SK-N-MC (cell line): ENCODE measurements around the gene FDX2.

Source experiments
- DNase-seq: peaks from one replicate; pipeline ENCODE4 v3.0.0-alpha.2; 2011; ENCODE audit warnings: low read depth, low spot score
- H3K27ac ChIP-seq: fragments of 200-600 bp; sonication (generic); 2 replicates; pipeline ENCODE4 v1.5.1; 2016; ENCODE audit warnings: mixed run types
- H3K36me3 ChIP-seq: fragments of 200-600 bp; sonication (generic); 2 replicates; pipeline ENCODE4 v1.6.1; 2017; ENCODE audit warnings: antibody characterized with exemption, low read length, mixed read lengths; ENCODE audit not compliant: insufficient read depth
- H3K4me3 ChIP-seq: fragments of 200-600 bp; sonication (generic); 2 replicates; pipeline ENCODE4 v1.5.1; 2016
- H3K9ac ChIP-seq: fragments of 200-600 bp; sonication (generic); 2 replicates; pipeline ENCODE4 v1.8.0; 2017; ENCODE audit warnings: mixed run types, mixed read lengths; ENCODE audit not compliant: insufficient read length
- H3K9me3 ChIP-seq: fragments of 200-600 bp; sonication (generic); 2 replicates; pipeline ENCODE4 v1.6.1; 2017; ENCODE audit warnings: low read depth, mild to moderate bottlenecking, antibody characterized with exemption, low read length, moderate library complexity, mixed read lengths
- EZH2 ChIP-seq: fragments of 200-600 bp; sonication (generic); IDR thresholded peaks from one replicate; pipeline ENCODE4 v1.6.1; 2017; ENCODE audit warnings: antibody characterized with exemption
- FOXP2 ChIP-seq: optimal IDR thresholded peaks from 2 replicates; pipeline ENCODE3; 2011; ENCODE audit warnings: mild to moderate bottlenecking, moderate library complexity; ENCODE audit not compliant: insufficient read depth; ENCODE audit errors: extremely low read length, control extremely low read depth
- POLR2AphosphoS5 ChIP-seq: IDR thresholded peaks from 2 replicates; pipeline ENCODE4 v1.6.1; 2012; ENCODE audit warnings: mild to moderate bottlenecking, low read depth, low read length, borderline replicate concordance

Gene FDX2

DNA sequence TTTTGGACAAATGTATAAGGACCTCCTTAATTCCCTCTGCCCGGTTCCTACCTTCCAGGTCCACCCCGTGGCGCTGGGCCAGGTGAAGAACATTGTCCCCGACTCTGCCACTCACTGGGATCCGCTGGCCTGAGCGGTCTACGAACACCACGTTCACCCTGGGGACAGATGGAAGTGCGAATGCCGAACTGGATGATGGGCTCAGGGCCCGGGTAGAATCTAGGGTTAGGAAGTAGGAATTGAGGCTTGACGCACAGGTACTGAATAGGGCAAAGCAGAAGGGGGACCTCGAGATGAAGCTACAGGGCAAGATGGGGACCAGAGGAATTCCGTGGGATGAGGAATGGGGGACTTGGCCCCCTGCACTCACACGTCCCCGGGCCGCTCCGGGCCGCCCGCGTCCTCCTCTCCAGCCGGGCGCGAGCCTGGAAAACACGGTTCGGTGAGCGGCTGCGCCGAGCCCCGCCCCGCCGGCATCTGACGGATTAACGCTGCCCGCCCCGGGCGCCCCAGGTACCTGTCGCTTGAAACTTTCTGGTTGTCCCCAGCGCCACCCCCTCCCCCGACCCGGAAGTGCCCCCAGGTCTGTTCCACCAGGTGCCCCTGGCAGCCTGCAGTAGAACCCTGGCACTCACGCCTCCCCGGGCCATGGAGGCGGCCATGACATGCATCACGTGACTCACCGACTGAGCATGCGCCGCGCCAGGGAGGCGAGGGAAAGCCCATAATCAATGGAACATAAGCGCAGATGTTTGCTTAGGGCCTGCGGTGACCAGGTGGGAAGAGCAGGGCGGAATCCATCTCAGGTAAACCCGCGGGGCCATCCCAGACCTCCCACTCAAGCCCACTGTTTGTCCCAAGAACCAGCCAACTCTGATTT lies at the start of gene FDX2:
TSS of gene FDX2 (minus strand) at position 681 of the 880 bp plus-strand sequence. CDS start at position 662, 19 bp downstream.
- no peak for DNase-seq
- TF ChIP-seq POLR2AphosphoS5 (peak; percentile 95), FOXP2 (no peak)
- Histone ChIP-seq H3K9ac (peak within 1 kb of the TSS; percentile 85), H3K27ac (peak within 1 kb of the TSS; percentile 73), H3K36me3 (peaks cover 33% of the 10 kb centered on the region), H3K4me3 (peak within 1 kb of the TSS; percentile 91), H3K9me3 (no peaks in the 10 kb centered on the region)

DNA sequence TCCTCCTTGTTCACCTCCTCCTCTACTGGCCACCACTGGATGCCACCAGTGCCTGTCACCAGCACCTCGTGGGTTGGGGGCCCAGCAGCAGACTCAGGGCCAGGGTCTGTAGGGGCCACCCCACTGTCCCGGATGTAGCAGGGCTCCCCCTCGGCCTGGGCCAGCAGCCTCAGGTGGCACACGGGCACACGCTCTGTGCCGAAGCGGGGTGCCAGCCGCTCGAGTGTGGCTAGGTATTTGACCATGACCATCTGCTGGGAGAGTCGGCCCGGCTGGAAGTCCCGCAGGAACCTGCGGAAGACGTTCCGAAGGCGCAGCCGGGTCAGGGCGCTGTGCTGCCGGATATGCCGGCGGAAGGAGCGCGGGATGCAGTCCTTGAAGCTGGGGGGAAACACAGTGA lies 49.7 kb upstream of the FDX2 start:
- H3K9me3 ChIP-seq = no peaks in the 10 kb centered on the region
- H3K9ac ChIP-seq = no peak overlapping the region
- no peak overlapping the region for H3K27ac ChIP-seq
- TF ChIP-seq EZH2 (no peak), FOXP2 (no peak), POLR2AphosphoS5 (no peak)
- DNase-seq = no peak
- H3K36me3 ChIP-seq = peaks cover 26% of the 10 kb centered on the region; the same call in 1 of the 2 replicates
- H3K4me3 ChIP-seq = no peak overlapping the region

DNA sequence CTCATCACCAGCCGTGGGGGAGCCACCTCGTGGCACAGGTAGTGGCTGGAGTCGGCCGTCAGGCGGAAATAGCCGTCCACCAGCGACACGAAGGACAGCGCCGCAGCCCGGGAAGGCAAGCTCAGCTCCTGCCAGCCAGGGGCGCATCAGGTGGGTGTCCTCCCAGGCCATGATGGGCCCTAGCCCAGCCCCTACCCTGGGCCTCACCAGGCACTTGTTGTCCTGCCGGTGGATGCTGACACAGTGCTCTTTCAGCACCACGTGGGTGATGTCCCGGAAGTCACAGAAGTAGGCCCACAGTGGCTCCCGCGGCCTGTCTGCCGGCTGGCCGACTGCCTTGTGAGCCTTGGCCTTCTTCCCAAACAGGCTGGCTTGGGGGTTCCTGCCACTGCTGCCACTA lies 48.8 kb upstream of the FDX2 start:
- H3K4me3 ChIP-seq = no peak overlapping the region
- peaks cover 26% of the 10 kb centered on the region; the same call in 1 of the 2 replicates for H3K36me3 ChIP-seq
- no peak overlapping the region for H3K9ac ChIP-seq
- no peaks in the 10 kb centered on the region for H3K9me3 ChIP-seq
- TF ChIP-seq FOXP2 (no peak), EZH2 (no peak), POLR2AphosphoS5 (no peak)
- H3K27ac ChIP-seq = no peak overlapping the region
- DNase-seq = no peak

DNA sequence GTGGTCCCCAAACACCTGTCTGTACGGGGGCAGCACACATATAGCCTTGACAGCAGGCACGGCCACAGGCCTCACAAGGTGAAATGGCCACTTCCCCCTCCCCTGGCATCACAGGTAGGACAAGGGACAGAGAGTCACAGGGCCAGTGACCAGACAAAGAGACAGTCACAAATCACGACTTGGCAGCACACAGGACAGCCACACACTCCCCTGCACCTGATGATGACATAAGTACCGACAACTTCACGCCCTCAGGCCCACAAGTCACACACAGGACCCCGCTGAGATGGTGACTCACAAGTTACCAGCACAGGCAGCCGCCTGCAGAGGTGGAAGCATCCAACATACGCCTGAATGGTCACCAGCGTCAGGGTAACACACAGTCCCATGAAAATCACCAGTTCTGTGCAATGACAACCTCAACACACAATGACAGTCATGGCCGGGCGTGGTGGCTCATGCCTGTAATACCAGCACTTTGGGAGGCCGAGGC lies 48.0 kb upstream of the FDX2 start:
- H3K9me3 ChIP-seq = no peaks in the 10 kb centered on the region
- DNase-seq = no peak
- H3K36me3 ChIP-seq = peaks cover 26% of the 10 kb centered on the region; the same call in 1 of the 2 replicates
- H3K4me3 ChIP-seq = no peak overlapping the region
- H3K27ac ChIP-seq = no peak overlapping the region
- TF ChIP-seq FOXP2 (no peak), POLR2AphosphoS5 (no peak), EZH2 (no peak)
- H3K9ac ChIP-seq = no peak overlapping the region

DNA sequence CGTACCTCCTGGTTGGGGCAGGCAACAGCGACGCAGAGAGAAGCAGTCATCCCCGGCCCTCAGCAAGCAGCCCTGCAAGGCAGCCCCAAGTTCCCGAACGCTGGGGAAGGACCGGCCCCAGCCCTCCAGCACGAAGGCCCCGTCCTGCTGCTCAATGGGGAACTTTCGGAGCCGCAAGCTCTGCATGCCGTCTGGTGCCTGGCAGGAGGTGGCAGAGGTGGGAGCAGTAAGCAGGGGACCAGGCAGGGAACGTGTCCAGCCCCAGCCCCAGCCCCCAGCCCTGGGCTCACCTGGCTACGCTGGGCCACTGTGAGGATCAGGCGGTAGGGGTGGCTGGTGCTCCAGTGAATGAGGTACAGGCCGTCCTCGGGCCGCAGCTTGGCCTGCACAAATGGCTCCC lies 46.4 kb upstream of the FDX2 start:
- H3K4me3 ChIP-seq = no peak overlapping the region
- no peaks in the 10 kb centered on the region for H3K9me3 ChIP-seq
- H3K36me3 ChIP-seq = peaks cover 23% of the 10 kb centered on the region; the same call in 1 of the 2 replicates
- no peak overlapping the region for H3K27ac ChIP-seq
- H3K9ac ChIP-seq = no peak overlapping the region
- TF ChIP-seq POLR2AphosphoS5 = no peak
- TF ChIP-seq EZH2 = no peak
- TF ChIP-seq FOXP2 = no peak
- no peak for DNase-seq

DNA sequence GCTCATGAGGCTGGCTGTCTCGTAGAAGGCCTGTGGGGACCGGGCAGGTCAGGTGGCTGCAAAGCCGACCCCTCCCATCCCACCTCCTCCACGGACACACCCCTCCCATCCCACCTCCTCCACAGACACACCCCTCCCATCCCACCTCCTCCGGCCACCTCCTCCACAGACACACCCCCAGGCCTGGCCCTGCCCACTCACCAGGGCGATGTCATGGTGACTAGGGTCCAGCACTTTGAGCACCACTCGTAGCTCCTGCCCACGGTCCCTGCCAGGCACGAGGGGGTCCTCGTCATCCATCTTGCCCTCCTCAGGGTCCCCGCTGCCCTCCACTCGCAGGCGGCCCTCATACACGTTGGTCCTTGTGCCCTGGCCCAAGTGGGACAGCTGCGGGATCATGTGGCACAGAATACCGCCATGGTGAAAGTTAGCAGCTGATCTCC lies 45.8 kb upstream of the FDX2 start:
- Histone ChIP-seq H3K4me3 (no peak overlapping the region), H3K9me3 (no peaks in the 10 kb centered on the region), H3K36me3 (peaks cover 20% of the 10 kb centered on the region; the same call in 1 of the 2 replicates), H3K9ac (no peak overlapping the region), H3K27ac (no peak overlapping the region)
- no peak for DNase-seq
- TF ChIP-seq POLR2AphosphoS5 = no peak
- TF ChIP-seq FOXP2 = no peak
- no peak for TF ChIP-seq EZH2

DNA sequence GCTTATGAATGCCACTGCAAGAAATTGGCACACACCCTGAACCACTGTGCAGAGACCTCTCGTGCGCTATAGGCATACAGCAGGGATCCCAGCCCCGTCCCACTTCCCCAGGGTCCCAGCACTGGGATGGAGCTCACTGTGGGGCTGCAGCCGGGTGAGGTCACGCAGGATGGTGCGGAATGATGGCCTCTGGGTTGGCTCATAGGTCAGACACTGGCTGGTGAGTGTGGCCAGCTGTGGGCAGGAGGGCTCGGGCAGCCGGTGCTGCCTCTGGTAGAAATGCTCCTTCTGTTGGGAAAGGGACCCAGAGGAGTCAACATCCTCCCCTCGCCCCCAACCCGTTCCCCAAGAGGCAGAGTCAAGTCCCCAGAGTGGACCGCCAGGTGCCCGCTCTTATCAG lies 40.6 kb upstream of the FDX2 start:
- no peak for DNase-seq
- Histone ChIP-seq H3K4me3 (no peak overlapping the region), H3K9me3 (no peaks in the 10 kb centered on the region), H3K9ac (no peak overlapping the region), H3K27ac (no peak overlapping the region), H3K36me3 (peaks cover 19% of the 10 kb centered on the region; the same call in 1 of the 2 replicates)
- TF ChIP-seq POLR2AphosphoS5 (no peak), EZH2 (no peak), FOXP2 (no peak)

DNA sequence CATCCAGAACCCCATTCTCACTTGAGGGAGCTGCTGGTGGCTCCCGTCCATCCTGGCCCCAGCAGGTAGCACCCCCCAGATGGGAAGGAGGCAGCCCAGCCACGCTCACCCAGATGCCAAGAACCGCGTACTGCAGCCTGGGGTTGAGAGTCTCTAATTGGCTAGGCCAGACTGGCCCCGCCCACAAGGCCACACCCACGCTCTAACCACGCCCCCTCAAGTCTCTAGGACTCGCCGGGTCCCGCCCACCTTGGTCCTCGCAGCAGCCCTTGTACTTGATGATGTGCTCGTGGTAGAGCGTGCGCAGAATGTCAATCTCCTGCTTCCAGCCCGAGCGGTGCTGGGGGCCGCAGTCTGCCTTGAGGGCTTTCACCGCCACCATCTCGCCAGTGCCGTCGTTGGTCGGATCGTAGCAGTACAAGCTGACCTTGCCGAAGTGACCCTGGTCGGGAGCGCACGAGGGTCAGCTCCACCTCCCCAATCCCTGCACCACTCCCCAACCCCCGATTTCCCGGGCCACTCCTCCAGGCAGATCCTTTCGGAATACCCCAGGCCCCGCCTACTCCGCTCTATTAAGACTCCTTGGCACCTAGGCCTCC lies 38.1 kb upstream of the FDX2 start:
- Histone ChIP-seq H3K9ac (no peak overlapping the region), H3K36me3 (peaks cover 19% of the 10 kb centered on the region; the same call in 1 of the 2 replicates), H3K9me3 (no peaks in the 10 kb centered on the region), H3K4me3 (no peak overlapping the region), H3K27ac (no peak overlapping the region)
- no peak for TF ChIP-seq EZH2
- no peak for TF ChIP-seq POLR2AphosphoS5
- TF ChIP-seq FOXP2 = no peak
- DNase-seq = no peak
